IPS-18c (cell line): ENCODE data around the gene CACNA2D3.

Source experiments
- H3K4me3 ChIP-seq: 2 replicates; pipeline ENCODE4 v1.7.0; 2013; ENCODE audit warnings: low read depth, mild to moderate bottlenecking, low read length, moderate library complexity; ENCODE audit not compliant: insufficient read depth
- H3K9me3 ChIP-seq: one replicate; pipeline ENCODE4 v1.6.1; 2013; ENCODE audit warnings: mild to moderate bottlenecking, low read length, moderate library complexity; ENCODE audit not compliant: control insufficient read depth, insufficient read depth

The CACNA2D3 gene

GRCh38 chr3:54983266-54984099, 861.1 kb downstream of the CACNA2D3 start:
- H3K4me3 ChIP-seq = no peak overlapping the region
- no peaks in the 10 kb centered on the region for H3K9me3 ChIP-seq

GRCh38 chr3:54985856-54986255, 863.5 kb downstream of the CACNA2D3 start:
- H3K9me3 ChIP-seq = no peaks in the 10 kb centered on the region
- no peak overlapping the region for H3K4me3 ChIP-seq

GRCh38 chr3:54986294-54986693, 863.9 kb downstream of the CACNA2D3 start:
- no peak overlapping the region for H3K4me3 ChIP-seq
- no peaks in the 10 kb centered on the region for H3K9me3 ChIP-seq

- Histone ChIP-seq H3K4me3 (no peak overlapping the region), H3K9me3 (no peaks in the 10 kb centered on the region)
Measured at GRCh38 chr3:54987719-54988118, 865.4 kb downstream of the CACNA2D3 start.

- H3K9me3 ChIP-seq = no peaks in the 10 kb centered on the region
Measured at GRCh38 chr3:54988302-54988837, 866.0 kb downstream of the CACNA2D3 start.

GRCh38 chr3:54988838-54989630, 866.7 kb downstream of the CACNA2D3 start:
- no peak overlapping the region for H3K4me3 ChIP-seq
- H3K9me3 ChIP-seq = no peaks in the 10 kb centered on the region

More at GRCh38 chr3:54988302-54988837, 866.0 kb downstream of the CACNA2D3 start:
- no peak overlapping the region for H3K4me3 ChIP-seq

GRCh38 chr3:54994111-54994513, 871.8 kb downstream of the CACNA2D3 start:
- H3K9me3 ChIP-seq = no peaks in the 10 kb centered on the region
- H3K4me3 ChIP-seq = no peak overlapping the region

- Histone ChIP-seq H3K4me3 (no peak overlapping the region), H3K9me3 (no peaks in the 10 kb centered on the region)
Measured at GRCh38 chr3:54999159-54999558, 876.8 kb downstream of the CACNA2D3 start.

- Histone ChIP-seq H3K4me3 (no peak overlapping the region), H3K9me3 (no peaks in the 10 kb centered on the region)
Measured at GRCh38 chr3:54999811-55000210, 877.5 kb downstream of the CACNA2D3 start.

GRCh38 chr3:55000546-55000945, 878.2 kb downstream of the CACNA2D3 start:
- H3K9me3 ChIP-seq = no peaks in the 10 kb centered on the region
- no peak overlapping the region for H3K4me3 ChIP-seq

- Histone ChIP-seq H3K4me3 (no peak overlapping the region), H3K9me3 (no peaks in the 10 kb centered on the region)
Measured at GRCh38 chr3:55000953-55001352, 878.6 kb downstream of the CACNA2D3 start.

- H3K4me3 ChIP-seq = no peak overlapping the region
- H3K9me3 ChIP-seq = no peaks in the 10 kb centered on the region
Measured at GRCh38 chr3:55002416-55002930, 880.1 kb downstream of the CACNA2D3 start.

- H3K4me3 ChIP-seq = no peak overlapping the region
Measured at GRCh38 chr3:55006244-55006676, 883.9 kb downstream of the CACNA2D3 start.

GRCh38 chr3:55007971-55008370, 885.6 kb downstream of the CACNA2D3 start:
- Histone ChIP-seq H3K4me3 (no peak overlapping the region), H3K9me3 (no peaks in the 10 kb centered on the region)

More at GRCh38 chr3:55006244-55006676, 883.9 kb downstream of the CACNA2D3 start:
- no peaks in the 10 kb centered on the region for H3K9me3 ChIP-seq

GRCh38 chr3:55009372-55009771, 887.0 kb downstream of the CACNA2D3 start:
- Histone ChIP-seq H3K4me3 (no peak overlapping the region), H3K9me3 (no peaks in the 10 kb centered on the region)

GRCh38 chr3:55012091-55012490, 889.7 kb downstream of the CACNA2D3 start:
- Histone ChIP-seq H3K9me3 (no peaks in the 10 kb centered on the region), H3K4me3 (no peak overlapping the region)

- no peaks in the 10 kb centered on the region for H3K9me3 ChIP-seq
- no peak overlapping the region for H3K4me3 ChIP-seq
Measured at GRCh38 chr3:55013145-55013925, 891.0 kb downstream of the CACNA2D3 start.
